Right atrium auricular region (tissue), 2 donors: ENCODE measurements around the gene B3GALT4. TPM values are rescaled to one million over a fixed set of nuclear protein-coding genes. Genes with fewer than 3 reads are reported as not detected.
"Not testable (repeated sequence)": the region's sequence is repeated elsewhere in the genome, so short reads cannot be mapped to it uniquely, and the experiment has no call there.

Experiments used
- DNase-seq: peaks from one replicate; pipeline ENCODE4 v3.0.0-alpha.2; 2019; ENCODE audit warnings: low spot score
- H3K27ac ChIP-seq, 2 donors: fragments of 200-600 bp; sonication (generic); 1 replicate in 1 of 2; 2 replicates in 1 of 2; pipeline ENCODE4 v1.5.1; 2016 to 2019
- H3K27me3 ChIP-seq, 2 donors: fragments of 200-600 bp; sonication (generic); one replicate each; pipeline versions ENCODE4 v1.5.1 to v1.6.0; 2017 to 2019
- H3K36me3 ChIP-seq: fragments of 200-600 bp; sonication (generic); one replicate; pipeline ENCODE4 v1.5.1; 2016
- H3K4me1 ChIP-seq, 2 donors: fragments of 200-600 bp; sonication (generic); one replicate each; pipeline versions ENCODE4 v1.5.1 to v1.6.0; 2017 to 2019
- H3K4me3 ChIP-seq, 2 donors: fragments of 200-600 bp; sonication (generic); 1 replicate in 1 of 2; 2 replicates in 1 of 2; pipeline ENCODE4 v1.5.1; 2017 to 2019; ENCODE audit warnings: mild to moderate bottlenecking in 1 of 2, moderate library complexity in 1 of 2
- H3K9me3 ChIP-seq, 2 donors: fragments of 200-600 bp; sonication (generic); one replicate each; pipeline ENCODE4 v1.5.1; 2019
- CTCF ChIP-seq, 2 donors: fragments of 200-600 bp; sonication (generic); IDR thresholded peaks; one replicate each; pipeline ENCODE4 v1.5.1; 2019; ENCODE audit warnings: antibody characterized with exemption in 2 of 2
- total RNA-seq, 2 donors: library from RNA; depleted of rRNA; stranded (reverse); fragments of >200 nt; gene quantifications; one replicate each; pipeline ENCODE4 v1.1.0, GENCODE V29; 2016

B3GALT4 gene
- total RNA-seq, 2 donors from 2014 or later: 9.4 to 12.1 TPM

GRCh38 chr6:33259032-33259431 lies 17.9 kb upstream of the B3GALT4 start:
- no peak for DNase-seq
- no peaks in the 10 kb centered on the region for H3K27me3 ChIP-seq
- peaks cover 32% of the 10 kb centered on the region for H3K36me3 ChIP-seq
- no peak overlapping the region for H3K4me3 ChIP-seq
- no peak overlapping the region for H3K27ac ChIP-seq
- no peaks in the 10 kb centered on the region for H3K9me3 ChIP-seq
- H3K4me1 ChIP-seq: no peaks in the 10 kb centered on the region
- no peak for TF ChIP-seq CTCF (IDR thresholded peaks at IDR 0.05)

- not testable (repeated sequence) for H3K9me3 ChIP-seq, DNase-seq, H3K27me3 ChIP-seq, H3K4me1 ChIP-seq, H3K4me3 ChIP-seq, H3K27ac ChIP-seq
- peaks cover 61% of the 10 kb centered on the region for H3K36me3 ChIP-seq
These were observed 14.4 kb upstream of the B3GALT4 start for GRCh38 chr6:33262490-33262889.

GRCh38 chr6:33264015-33264414 lies 12.9 kb upstream of the B3GALT4 start:
- no peak for DNase-seq
- H3K4me1 ChIP-seq: no peaks in the 10 kb centered on the region
- no peak overlapping the region for H3K27ac ChIP-seq
- peaks cover 76% of the 10 kb centered on the region for H3K36me3 ChIP-seq
- TF ChIP-seq CTCF (IDR thresholded peaks at IDR 0.05): no peak
- no peaks in the 10 kb centered on the region for H3K9me3 ChIP-seq
- no peak overlapping the region for H3K4me3 ChIP-seq
- H3K27me3 ChIP-seq: no peaks in the 10 kb centered on the region

- peaks cover 57% of the 10 kb centered on the region for H3K36me3 ChIP-seq
- DNase-seq: no peak
- peaks cover 0 to 42% of the 10 kb centered on the region in 2 donors for H3K4me1 ChIP-seq
- H3K4me3 ChIP-seq: peak overlapping the region; percentile 66 to 74
- no peaks in the 10 kb centered on the region for H3K27me3 ChIP-seq
- no peaks in the 10 kb centered on the region for H3K9me3 ChIP-seq
- TF ChIP-seq CTCF (IDR thresholded peaks at IDR 0.05): no peak
- peak overlapping the region; percentile 86 to 87 for H3K27ac ChIP-seq
These were observed 5.8 kb upstream of the B3GALT4 start for GRCh38 chr6:33271117-33271467.

- Histone ChIP-seq H3K9me3 (no peaks in the 10 kb centered on the region), H3K27me3 (no peaks in the 10 kb centered on the region), H3K4me1 (peaks cover 0 to 47% of the 10 kb centered on the region in 2 donors), H3K4me3 (peak within 1 kb of the TSS; percentile 66 to 74), H3K36me3 (peaks cover 57% of the 10 kb centered on the region), H3K27ac (peak within 1 kb of the TSS; percentile 86 to 87)
- TF ChIP-seq CTCF (IDR thresholded peaks at IDR 0.05): no peak
- DNase-seq: peak; percentile 99
These were observed 5.3 kb upstream of the B3GALT4 start, which contains the start of the genes RPS18 and VPS52 for GRCh38 chr6:33271468-33272274. RPS18 (plus strand) TSS chr6:33272075; CDS start chr6:33272120, 45 bp downstream. VPS52 (minus strand) TSS chr6:33271876; CDS start chr6:33271675, 201 bp downstream.

- no peak for DNase-seq
- H3K27me3 ChIP-seq: no peaks in the 10 kb centered on the region
- H3K27ac ChIP-seq: peak overlapping the region; percentile 86 to 87
- H3K9me3 ChIP-seq: no peaks in the 10 kb centered on the region
- peaks cover 50% of the 10 kb centered on the region for H3K36me3 ChIP-seq
- H3K4me3 ChIP-seq: peak overlapping the region; percentile 66 to 74
- no peak for TF ChIP-seq CTCF (IDR thresholded peaks at IDR 0.05)
- H3K4me1 ChIP-seq: peaks cover 0 to 50% of the 10 kb centered on the region in 2 donors
These were observed 4.4 kb upstream of the B3GALT4 start for GRCh38 chr6:33272275-33273128.
